ENCODE measurements around the gene REXO2. TPM values are rescaled to one million over a fixed set of nuclear protein-coding genes. Genes with fewer than 3 reads are reported as not detected.

REXO2 gene
- 57.8 TPM for total RNA-seq

DNA sequence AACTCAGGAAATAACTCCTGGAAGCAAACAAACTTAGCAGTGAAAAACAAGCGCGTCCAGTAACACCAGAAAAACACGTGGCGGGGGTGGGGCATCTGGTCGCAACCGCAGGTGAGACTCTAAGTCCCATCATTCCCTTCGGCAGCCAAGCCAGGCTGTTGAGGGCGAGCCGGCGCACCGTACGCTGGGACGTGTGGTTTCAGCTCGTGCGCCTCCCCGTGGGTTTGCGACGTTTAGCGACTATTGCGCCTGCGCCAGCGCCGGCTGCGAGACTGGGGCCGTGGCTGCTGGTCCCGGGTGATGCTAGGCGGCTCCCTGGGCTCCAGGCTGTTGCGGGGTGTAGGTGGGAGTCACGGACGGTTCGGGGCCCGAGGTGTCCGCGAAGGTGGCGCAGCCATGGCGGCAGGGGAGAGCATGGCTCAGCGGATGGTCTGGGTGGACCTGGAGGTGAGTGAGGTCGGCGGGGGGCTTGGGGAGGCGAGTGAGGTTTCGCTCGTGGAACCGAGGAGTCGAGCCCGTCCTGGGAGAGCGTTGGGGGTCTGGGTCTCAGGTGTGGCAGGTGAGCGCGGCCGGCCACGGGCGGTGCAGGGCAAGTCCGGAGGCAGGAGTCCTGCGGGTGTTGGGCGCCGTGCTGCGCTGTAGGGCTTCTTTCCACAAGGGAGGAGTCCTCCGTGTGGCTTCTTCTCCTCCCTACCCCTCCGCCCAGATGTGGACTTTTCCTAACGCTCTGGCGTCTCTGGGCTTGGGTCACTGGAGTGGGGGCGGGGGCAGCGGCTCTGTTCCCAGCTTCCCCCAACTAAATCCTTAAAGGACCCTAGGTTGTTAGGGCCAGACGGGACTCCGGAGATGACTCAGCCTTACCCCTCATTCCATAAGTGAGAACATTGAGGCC, at the start of gene REXO2:
REXO2 (plus strand) TSS at position 239 of the 892 bp plus-strand sequence; CDS start at position 301, 62 bp downstream.

DNA sequence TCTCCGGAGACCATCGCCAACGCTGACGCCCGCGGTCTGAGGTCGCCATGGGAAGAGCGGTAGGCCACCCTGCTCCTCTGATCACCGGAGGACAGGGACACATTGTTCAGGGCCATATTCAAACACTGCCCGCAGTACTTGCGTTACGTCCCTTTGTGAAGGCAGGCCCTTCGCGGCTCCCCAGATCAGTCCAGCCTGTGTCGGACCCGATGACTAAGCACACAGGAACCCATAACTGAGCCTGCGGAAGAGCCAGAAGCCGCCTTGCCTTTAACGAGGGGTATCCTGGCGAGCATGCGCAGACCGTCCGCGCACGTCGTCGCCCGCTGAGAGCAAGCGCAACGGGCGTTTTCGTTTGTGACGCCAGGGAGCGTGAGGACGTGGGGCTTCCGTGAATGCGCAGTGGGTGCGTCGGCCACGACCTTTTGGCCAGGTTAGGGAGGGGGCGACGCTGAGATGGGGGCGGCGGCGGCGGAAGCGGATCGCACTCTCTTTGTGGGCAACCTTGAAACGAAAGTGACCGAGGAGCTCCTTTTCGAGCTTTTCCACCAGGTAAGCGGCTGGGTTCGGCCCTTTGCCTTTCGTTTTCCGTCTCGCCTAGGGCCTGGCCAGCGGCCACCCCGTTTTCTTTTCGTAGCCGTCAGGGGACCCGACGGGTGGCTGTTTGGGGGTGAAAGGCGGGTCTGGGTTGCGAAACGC, 38.9 kb upstream of the REXO2 start, which contains the start of the genes C11orf71 and RBM7:
C11orf71 (minus strand) TSS at position 296 of the 699 bp plus-strand sequence; CDS start at position 116, 180 bp downstream.
RBM7 (plus strand) TSS at position 451 of the 699 bp plus-strand sequence; CDS start at position 457, 6 bp downstream.

Other genes starting within 250 kb of the REXO2 start
- 2.1 TPM for gene NNMT, start 143.1 kb upstream of the REXO2 start, total RNA-seq
- 12.4 TPM for gene C11orf71, start 39.0 kb upstream of the REXO2 start, total RNA-seq
- gene RBM7, start 38.8 kb upstream of the REXO2 start, total RNA-seq = 32.2 TPM
- not detected for gene NXPE1, start 120.4 kb downstream of the REXO2 start, total RNA-seq
- not detected for gene NXPE4, start 156.3 kb downstream of the REXO2 start, total RNA-seq
- gene NXPE2, start 239.1 kb downstream of the REXO2 start, total RNA-seq = 0.33 TPM